Duodenal mucosa (tissue), 2 donors: Measurements from ENCODE around the gene KIF26B.

Experiments used
- H3K27ac ChIP-seq: one replicate; pipeline ENCODE4 v1.7.0; 2013; ENCODE audit warnings: low read depth, low read length
- H3K27me3 ChIP-seq, 2 donors: one replicate each; pipeline ENCODE4 v1.7.0; 2013; ENCODE audit warnings: low read length in 2 of 2, control low read depth in 1 of 2; ENCODE audit not compliant: insufficient read depth in 2 of 2, control insufficient read depth in 1 of 2
- H3K36me3 ChIP-seq, 2 donors: one replicate each; pipeline ENCODE4 v1.7.0; 2013; ENCODE audit warnings: low read length in 2 of 2, control low read depth in 1 of 2; ENCODE audit not compliant: insufficient read depth in 2 of 2, control insufficient read depth in 1 of 2
- H3K4me1 ChIP-seq, 2 donors: one replicate each; pipeline ENCODE4 v1.7.0; 2013; ENCODE audit warnings: low read length in 2 of 2, control low read depth in 1 of 2; ENCODE audit not compliant: insufficient read depth in 2 of 2, control insufficient read depth in 1 of 2
- H3K4me3 ChIP-seq, 2 donors: one replicate each; pipeline ENCODE4 v1.7.0; 2013; ENCODE audit warnings: low read length in 2 of 2, low read depth in 1 of 2
- H3K9ac ChIP-seq, 2 donors: one replicate each; pipeline ENCODE4 v1.7.0; 2013; ENCODE audit warnings: low read length in 2 of 2, low read depth in 1 of 2
- H3K9me3 ChIP-seq, 2 donors: one replicate each; pipeline ENCODE4 v1.7.0; 2013; ENCODE audit warnings: low read length in 2 of 2, control low read depth in 1 of 2; ENCODE audit not compliant: control insufficient read depth in 1 of 2

Gene KIF26B

GRCh38 chr1:245652660-245653427, 498.1 kb downstream of the KIF26B start:
- H3K27ac ChIP-seq = no peak overlapping the region
- H3K9me3 ChIP-seq = no peaks in the 10 kb centered on the region
- H3K27me3 ChIP-seq = no peaks in the 10 kb centered on the region
- no peaks in the 10 kb centered on the region for H3K36me3 ChIP-seq
- no peak overlapping the region for H3K9ac ChIP-seq
- no peak overlapping the region for H3K4me3 ChIP-seq
- H3K4me1 ChIP-seq = no peaks in the 10 kb centered on the region

- H3K27ac ChIP-seq = no peak overlapping the region
- H3K9me3 ChIP-seq = no peaks in the 10 kb centered on the region
- no peaks in the 10 kb centered on the region for H3K36me3 ChIP-seq
- no peaks in the 10 kb centered on the region for H3K27me3 ChIP-seq
- H3K9ac ChIP-seq = no peak overlapping the region
- H3K4me1 ChIP-seq = no peaks in the 10 kb centered on the region
- no peak overlapping the region for H3K4me3 ChIP-seq
Observed at GRCh38 chr1:245654460-245655050, 499.8 kb downstream of the KIF26B start.

GRCh38 chr1:245656189-245656717, 501.5 kb downstream of the KIF26B start:
- Histone ChIP-seq H3K9ac (no peak overlapping the region), H3K4me1 (no peaks in the 10 kb centered on the region), H3K27me3 (no peaks in the 10 kb centered on the region), H3K9me3 (no peaks in the 10 kb centered on the region), H3K27ac (no peak overlapping the region), H3K4me3 (no peak overlapping the region), H3K36me3 (no peaks in the 10 kb centered on the region)

- Histone ChIP-seq H3K4me3 (no peak overlapping the region), H3K4me1 (no peaks in the 10 kb centered on the region), H3K36me3 (no peaks in the 10 kb centered on the region), H3K9me3 (no peaks in the 10 kb centered on the region), H3K27ac (no peak overlapping the region), H3K27me3 (no peaks in the 10 kb centered on the region), H3K9ac (no peak overlapping the region)
Observed at GRCh38 chr1:245657371-245657770, 502.6 kb downstream of the KIF26B start.

- H3K27ac ChIP-seq = no peak overlapping the region
- no peaks in the 10 kb centered on the region for H3K27me3 ChIP-seq
- H3K36me3 ChIP-seq = no peaks in the 10 kb centered on the region
- H3K9me3 ChIP-seq = no peaks in the 10 kb centered on the region
- no peaks in the 10 kb centered on the region for H3K4me1 ChIP-seq
- no peak overlapping the region for H3K4me3 ChIP-seq
- no peak overlapping the region for H3K9ac ChIP-seq
Observed at GRCh38 chr1:245663373-245663772, 508.6 kb downstream of the KIF26B start.

GRCh38 chr1:245663841-245664240, 509.1 kb downstream of the KIF26B start:
- no peak overlapping the region for H3K27ac ChIP-seq
- H3K4me1 ChIP-seq = no peaks in the 10 kb centered on the region
- H3K36me3 ChIP-seq = no peaks in the 10 kb centered on the region
- H3K9me3 ChIP-seq = no peaks in the 10 kb centered on the region
- no peak overlapping the region for H3K4me3 ChIP-seq
- H3K27me3 ChIP-seq = no peaks in the 10 kb centered on the region
- no peak overlapping the region for H3K9ac ChIP-seq

GRCh38 chr1:245666412-245666811, 511.6 kb downstream of the KIF26B start:
- no peak overlapping the region for H3K9ac ChIP-seq
- H3K36me3 ChIP-seq = no peaks in the 10 kb centered on the region
- no peak overlapping the region for H3K27ac ChIP-seq
- no peaks in the 10 kb centered on the region for H3K9me3 ChIP-seq
- H3K27me3 ChIP-seq = no peaks in the 10 kb centered on the region
- H3K4me3 ChIP-seq = no peak overlapping the region
- H3K4me1 ChIP-seq = no peaks in the 10 kb centered on the region

- Histone ChIP-seq H3K9me3 (no peaks in the 10 kb centered on the region), H3K4me1 (no peaks in the 10 kb centered on the region)
Observed at GRCh38 chr1:245671349-245671748, 516.6 kb downstream of the KIF26B start.

GRCh38 chr1:245671966-245672767, 517.4 kb downstream of the KIF26B start:
- H3K4me3 ChIP-seq = no peak overlapping the region
- H3K9me3 ChIP-seq = no peaks in the 10 kb centered on the region
- no peak overlapping the region for H3K27ac ChIP-seq
- H3K4me1 ChIP-seq = no peaks in the 10 kb centered on the region
- no peak overlapping the region for H3K9ac ChIP-seq
- no peaks in the 10 kb centered on the region for H3K27me3 ChIP-seq
- H3K36me3 ChIP-seq = no peaks in the 10 kb centered on the region

More at GRCh38 chr1:245671349-245671748, 516.6 kb downstream of the KIF26B start:
- H3K4me3 ChIP-seq = no peak overlapping the region
- no peaks in the 10 kb centered on the region for H3K27me3 ChIP-seq
- H3K27ac ChIP-seq = no peak overlapping the region
- no peak overlapping the region for H3K9ac ChIP-seq
- no peaks in the 10 kb centered on the region for H3K36me3 ChIP-seq
